DMS153 (cell line): ENCODE data around the gene BHLHE23.
"Not testable (repeated sequence)": the region's sequence is repeated elsewhere in the genome, so short reads cannot be mapped to it uniquely, and the experiment has no call there.

Experiments
- DNase-seq: peaks from one replicate; lab custom pipeline; 2025; lab: John Stamatoyannopoulos, UW

The BHLHE23 gene

DNA sequence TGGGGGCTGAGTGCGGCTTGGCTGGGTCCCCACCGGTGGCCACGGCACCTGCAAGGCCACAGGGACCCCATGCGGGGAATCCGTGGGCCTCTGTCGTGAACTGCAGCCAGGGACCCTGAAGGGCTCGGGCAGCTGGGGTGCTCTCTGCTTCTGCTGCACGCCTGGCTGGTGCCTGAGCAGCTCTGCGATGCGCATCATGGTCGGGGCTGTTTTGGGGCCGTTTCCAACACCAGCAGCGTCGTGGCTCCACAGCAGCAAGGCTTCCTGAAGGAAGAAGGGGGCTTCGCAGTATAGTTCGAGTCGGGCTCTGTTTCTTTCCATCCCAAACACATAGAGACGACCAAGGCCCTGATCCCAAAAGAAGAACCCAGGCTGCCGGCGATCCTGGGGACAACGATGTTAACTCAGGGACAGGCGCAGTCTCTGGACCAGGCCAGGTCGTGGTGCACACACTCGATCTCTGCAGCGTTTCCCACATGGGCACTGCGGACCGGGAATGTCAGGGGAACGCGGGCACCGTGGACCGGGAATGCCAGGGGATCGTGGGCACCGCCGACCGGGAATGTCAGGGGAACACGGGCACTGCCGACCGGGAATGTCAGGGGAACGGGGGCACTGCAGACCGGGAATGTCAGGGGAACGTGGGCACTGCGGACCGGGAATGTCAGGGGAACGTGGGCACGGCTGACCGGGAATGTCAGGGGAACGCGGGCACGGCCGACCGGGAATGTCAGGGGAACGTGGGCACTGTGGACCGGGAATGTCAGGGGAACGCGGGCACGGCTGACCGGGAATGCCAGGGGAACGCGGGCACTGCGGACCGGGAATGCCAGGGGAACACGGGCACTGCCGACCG is 36.8 kb upstream of the BHLHE23 start:
- DNase-seq: no peak

GRCh38 chr20:63042448-63043071 is 35.8 kb upstream of the BHLHE23 start:
- DNase-seq: no peak

- no peak for DNase-seq
Measured at GRCh38 chr20:63041776-63042175, 35.0 kb upstream of the BHLHE23 start.

DNA sequence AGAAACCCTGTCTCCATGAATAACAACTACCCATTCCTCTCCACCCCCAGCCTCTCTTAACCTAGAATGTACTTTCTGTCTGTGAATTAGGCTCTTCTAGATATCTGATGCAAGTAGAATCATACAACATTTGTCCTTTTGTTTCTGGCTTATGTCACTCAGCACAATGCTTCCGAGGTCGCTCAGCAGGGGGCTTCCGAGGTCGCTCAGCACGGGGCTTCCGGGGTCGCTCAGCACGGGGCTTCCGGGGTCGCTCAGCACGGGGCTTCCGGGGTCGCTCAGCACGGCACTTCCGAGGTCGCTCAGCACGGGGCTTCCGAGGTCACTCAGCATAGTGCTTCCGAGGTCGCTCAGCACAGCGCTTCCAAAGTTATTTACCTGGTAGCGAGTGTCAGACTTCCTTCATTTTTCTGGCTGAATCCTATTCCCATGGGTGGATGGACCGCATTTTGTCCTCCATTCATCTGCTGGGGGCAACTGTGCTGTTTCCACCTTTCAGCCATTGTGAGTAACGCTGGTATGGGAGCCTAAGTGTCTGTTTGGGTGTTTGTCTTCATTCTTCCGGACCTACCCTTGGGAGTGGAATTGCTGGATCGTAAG is 31.0 kb upstream of the BHLHE23 start:
- no peak for DNase-seq

DNA sequence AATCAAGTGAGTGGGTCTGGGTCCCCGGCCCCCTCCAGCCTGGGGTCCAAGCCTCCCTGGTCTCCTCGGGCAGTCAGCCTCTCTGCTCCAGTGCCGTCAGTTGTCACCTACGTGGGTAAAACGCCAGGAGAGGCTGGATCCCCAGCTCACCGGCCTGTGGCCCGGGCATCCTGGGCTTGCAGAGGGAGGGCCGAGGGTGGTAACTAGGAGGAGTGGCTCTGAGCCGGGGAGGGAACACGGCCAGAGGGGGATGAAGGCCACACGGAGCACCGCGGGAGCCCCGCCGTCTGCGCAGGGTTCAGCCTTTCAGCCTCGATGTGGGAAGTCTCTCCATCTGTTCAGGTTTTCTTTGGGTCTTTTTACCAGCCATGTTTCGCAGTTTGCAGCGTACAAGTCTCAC is 29.5 kb upstream of the BHLHE23 start:
- no peak for DNase-seq

GRCh38 chr20:63035603-63036185 is 28.9 kb upstream of the BHLHE23 start:
- DNase-seq: no peak

- not testable (repeated sequence) for DNase-seq
Measured at GRCh38 chr20:63034710-63035602, 28.2 kb upstream of the BHLHE23 start.

DNA sequence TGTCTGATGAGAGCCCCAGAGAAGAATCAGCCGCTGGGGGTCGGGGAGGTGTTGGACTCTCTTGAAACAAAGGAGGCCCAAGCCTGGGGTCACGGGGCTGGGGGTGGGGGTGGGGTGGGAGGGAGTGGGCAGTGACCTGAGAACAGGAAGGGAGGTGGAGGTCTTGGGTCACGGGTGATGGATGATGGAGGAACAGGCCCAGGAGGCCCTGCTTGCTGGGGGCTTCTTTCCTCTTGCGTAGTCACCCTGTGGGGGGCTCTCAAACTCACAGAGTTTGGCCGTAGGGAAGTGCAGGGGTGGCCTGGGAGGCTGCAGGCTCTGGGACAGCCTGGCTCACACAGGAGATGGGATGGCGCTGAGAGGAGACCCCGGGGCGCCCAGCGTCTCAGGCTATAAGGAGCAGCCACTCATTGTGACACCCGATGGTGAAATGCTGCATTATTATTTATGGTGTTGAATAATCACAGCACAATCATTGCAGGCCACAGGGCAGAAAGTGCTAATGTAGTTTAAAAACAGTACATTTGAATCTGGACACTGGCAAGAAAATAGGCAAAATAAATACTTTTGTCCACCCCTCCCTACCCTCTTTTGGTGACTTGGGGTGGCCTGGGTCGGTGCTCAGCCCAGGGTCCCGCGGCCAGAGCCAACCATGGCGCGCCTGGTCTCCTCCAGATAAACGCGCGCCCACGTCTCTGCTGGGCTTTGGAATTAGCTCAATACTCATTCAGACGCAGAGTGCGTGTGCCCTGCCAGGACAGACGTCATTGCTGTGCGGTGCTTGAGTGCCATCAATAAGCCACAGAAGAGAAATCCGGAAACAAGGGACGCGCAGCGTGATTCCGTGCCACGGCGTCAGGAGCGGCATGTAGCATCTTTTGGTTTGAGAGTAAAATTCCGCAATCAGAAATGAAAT is 27.3 kb upstream of the BHLHE23 start:
- DNase-seq: no peak

GRCh38 chr20:63032861-63033793 is 26.4 kb upstream of the BHLHE23 start:
- DNase-seq: peak; percentile 14

GRCh38 chr20:63032026-63032800 is 25.4 kb upstream of the BHLHE23 start:
- no peak for DNase-seq

GRCh38 chr20:63031251-63032014 is 24.7 kb upstream of the BHLHE23 start:
- no peak for DNase-seq

DNA sequence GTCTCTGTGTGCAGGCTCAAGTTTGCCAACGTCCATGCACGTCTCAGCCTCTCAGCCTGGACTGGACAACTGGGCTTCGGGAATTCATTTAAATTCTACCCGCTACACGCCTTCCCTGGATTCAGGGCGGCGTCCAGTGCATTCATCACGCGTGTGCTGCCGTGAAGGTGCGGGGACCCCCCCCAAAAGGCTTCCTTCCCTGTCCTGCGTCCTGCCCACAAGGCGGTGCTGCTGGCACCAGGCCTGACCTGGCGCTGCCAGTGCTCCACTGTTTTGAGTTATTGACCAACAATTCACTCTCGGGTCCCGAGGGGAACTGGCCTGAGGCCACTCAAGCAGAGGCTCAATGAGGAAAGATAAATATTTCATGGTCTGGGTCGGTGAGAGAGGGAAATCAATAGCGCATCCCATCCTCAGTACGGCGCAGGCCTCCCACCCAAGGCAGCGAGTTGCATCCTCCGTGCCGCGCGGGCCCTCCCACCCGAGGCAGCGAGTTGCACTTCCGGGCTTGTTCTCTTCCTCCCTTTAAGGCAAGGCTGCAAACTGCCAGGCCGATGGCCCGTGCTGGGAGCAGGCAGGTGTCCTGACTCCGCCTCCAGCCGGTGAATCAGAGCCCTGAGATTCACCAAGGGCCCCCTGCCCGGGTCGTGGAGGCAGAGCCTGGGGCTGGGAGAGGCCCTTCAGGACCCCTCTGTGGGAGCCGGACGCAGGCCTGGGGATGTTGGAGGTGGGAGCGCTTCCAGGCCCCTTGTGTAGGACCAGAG is 22.8 kb upstream of the BHLHE23 start:
- DNase-seq: no peak

GRCh38 chr20:63028461-63028921 is 21.7 kb upstream of the BHLHE23 start:
- DNase-seq: no peak

GRCh38 chr20:63027922-63028389 is 21.2 kb upstream of the BHLHE23 start:
- peak; percentile 10 for DNase-seq

DNA sequence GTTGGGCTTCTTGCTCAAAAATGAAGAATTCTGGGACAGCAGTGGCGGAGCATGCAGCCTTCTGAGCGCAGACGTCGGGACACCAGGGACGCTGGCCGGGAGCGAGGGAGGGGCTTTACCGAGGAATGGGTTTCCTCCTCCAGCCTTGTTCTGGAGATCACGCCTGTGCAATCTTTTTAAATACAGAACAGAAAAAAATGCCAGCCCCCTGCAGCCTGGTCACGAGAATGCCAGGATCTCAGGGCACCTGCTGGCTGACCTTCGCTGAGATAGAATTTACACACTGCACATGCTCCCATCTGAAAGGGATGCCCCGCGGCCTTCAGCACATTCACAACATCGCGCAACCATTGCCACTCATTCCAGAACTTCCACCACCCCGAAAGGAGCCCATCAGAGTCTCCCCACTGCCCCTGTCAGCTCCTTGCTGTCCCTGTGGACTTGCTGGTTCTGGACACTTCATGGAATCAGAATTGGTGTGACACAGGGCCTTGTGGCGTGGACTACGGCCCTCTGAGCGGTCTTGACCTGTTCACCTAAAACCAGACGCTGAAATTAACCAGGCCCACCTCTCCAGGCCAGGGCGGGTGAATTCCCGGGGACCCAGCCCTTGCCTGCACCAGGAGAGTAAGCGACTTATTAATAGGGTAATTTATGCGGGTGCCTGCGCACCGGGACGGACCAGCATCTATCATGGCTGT is 20.6 kb upstream of the BHLHE23 start:
- no peak for DNase-seq

- no peak for DNase-seq
Measured at GRCh38 chr20:63026582-63027165, 19.9 kb upstream of the BHLHE23 start.
